ENCODE results near the gene LINC00237. TPM values are rescaled to one million over a fixed set of nuclear protein-coding genes. Genes with fewer than 3 reads are reported as not detected.

Gene LINC00237
- polyA plus RNA-seq, 2 of the 4 experiments (the other 2 are of a cell fraction) = not detected

DNA sequence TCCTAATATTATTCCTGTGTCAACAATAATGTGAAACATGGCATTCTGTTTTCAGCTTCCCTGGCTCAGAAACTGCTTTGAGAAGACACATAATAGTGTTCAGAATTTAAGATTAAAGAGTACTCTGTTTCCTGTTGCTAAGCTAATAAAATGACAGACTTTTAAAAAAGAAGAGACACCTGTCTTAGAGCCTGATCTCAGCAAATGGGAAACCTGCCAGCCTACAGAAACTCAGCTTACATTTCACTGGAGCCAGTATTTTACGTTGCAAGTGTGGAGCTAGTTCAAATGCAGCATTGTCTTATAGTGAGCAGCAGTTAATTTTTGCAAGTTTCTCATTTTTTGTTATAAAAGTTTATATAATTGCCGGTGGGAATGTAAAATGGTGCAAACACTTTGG lies 48.5 kb upstream of the LINC00237 start:
- WGBS (ENCODE audit: missing lambda C conversion rate) = 45% methylated on average over 2 of the region's 2 CpGs
- Histone ChIP-seq H3K4me2 (no peak overlapping the region), H3K4me1 (no peaks in the 10 kb centered on the region), H3K9me3 (no peaks in the 10 kb centered on the region), H3K4me3 (no peak overlapping the region), H3K27ac (no peak overlapping the region)
- ChIA-PET CTCF (interaction anchor here (0.5 to 1.1 kb wide), 2 partner anchors 30 to 75 kb away, joined by 3 to 4 read pairs; no protein-coding TSS in a partner anchor), POLR2A (no interaction called here)
- ATAC-seq = no peak
- FAIRE-seq = no peak
- TF ChIP-seq CHD2 (IDR thresholded peaks at IDR 0.05; ENCODE audit: low read length, partially characterized antibody) (no peak), CHD4 (IDR thresholded peaks at IDR 0.05; ENCODE audit: borderline replicate concordance) (no peak), KDM1A (IDR thresholded peaks at IDR 0.05; ENCODE audit: low read depth) (no peak), EHF (CRISPR knock-in tag; IDR thresholded peaks at IDR 0.05) (no peak)
- no peak for DNase-seq (ENCODE audit: low read depth in 1 of 2, low spot score in 1 of 2)

DNA sequence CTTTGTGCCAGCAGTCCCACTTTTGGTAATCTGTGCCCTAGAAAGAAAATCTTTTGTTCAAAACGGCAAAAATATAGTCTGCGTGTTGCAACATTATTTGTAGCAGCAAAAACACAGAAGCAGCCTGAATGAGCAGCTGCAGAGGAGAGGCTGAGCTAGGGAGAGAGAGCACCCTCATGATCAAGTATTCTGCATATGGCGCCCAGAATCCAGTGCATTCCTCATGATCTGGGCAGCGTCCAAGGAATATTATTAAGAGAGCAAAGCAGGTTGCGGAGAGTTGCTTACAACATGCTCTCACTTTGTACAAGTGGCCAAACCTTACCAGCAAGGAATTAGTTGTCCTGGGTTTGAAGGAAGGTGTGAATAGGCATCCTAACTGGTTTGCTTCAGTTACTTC lies 45.6 kb upstream of the LINC00237 start:
- POLR2A ChIA-PET = no interaction called here

DNA sequence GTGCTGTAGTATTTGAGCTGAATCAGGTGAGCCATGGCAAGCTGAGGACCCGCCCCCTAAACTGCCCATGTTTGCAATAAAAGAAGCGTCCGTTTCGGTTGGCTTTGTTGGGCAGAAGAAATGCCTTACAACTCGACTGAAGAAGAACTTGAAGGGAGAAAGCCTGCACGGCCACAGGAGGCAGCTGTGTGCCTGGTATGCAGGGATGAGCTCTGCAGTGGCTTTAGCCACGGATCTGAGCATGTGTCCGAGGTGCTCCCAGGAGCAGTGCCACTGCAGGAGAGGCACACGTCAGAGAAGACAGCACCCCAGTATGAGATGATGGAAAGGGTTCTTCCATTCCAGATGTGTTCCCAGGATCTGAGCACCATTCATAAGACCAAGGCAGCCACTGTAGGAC lies 43.2 kb upstream of the LINC00237 start:
- FAIRE-seq = no peak
- no peaks in the 10 kb centered on the region for H3K9me3 ChIP-seq
- 0 out of 6 replicates have a peak, but pooled peaks of 1 of the 2 experiments have one; percentile 34 for ATAC-seq
- no peaks in the 10 kb centered on the region for H3K4me1 ChIP-seq
- no peak overlapping the region for H3K4me3 ChIP-seq
- no peak for DNase-seq (ENCODE audit: low read depth in 1 of 2, low spot score in 1 of 2)
- no peak overlapping the region for H3K27ac ChIP-seq
- 72% methylated on average over 9 of the region's 9 CpGs for WGBS (ENCODE audit: missing lambda C conversion rate)
- ChIA-PET CTCF (interaction anchor here (0.9 to 1.2 kb wide), 2 partner anchors 9 to 69 kb away, joined by 3 to 4 read pairs; no protein-coding TSS in a partner anchor), POLR2A (no interaction called here)
- no peak overlapping the region for H3K4me2 ChIP-seq
- TF ChIP-seq CBX2 (IDR thresholded peaks at IDR 0.05; ENCODE audit: borderline replicate concordance, low read depth) = no peak
- no peak for TF ChIP-seq ZC3H11A (IDR thresholded peaks at IDR 0.05)
- TF ChIP-seq, protein P1, sequence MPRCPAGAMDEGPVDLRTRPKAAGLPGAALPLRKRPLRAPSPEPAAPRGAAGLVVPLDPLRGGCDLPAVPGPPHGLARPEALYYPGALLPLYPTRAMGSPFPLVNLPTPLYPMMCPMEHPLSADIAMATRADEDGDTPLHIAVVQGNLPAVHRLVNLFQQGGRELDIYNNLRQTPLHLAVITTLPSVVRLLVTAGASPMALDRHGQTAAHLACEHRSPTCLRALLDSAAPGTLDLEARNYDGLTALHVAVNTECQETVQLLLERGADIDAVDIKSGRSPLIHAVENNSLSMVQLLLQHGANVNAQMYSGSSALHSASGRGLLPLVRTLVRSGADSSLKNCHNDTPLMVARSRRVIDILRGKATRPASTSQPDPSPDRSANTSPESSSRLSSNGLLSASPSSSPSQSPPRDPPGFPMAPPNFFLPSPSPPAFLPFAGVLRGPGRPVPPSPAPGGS (IDR thresholded peaks at IDR 0.05) = no peak
- no peak for TF ChIP-seq NPAS2 (CRISPR knock-in tag; IDR thresholded peaks at IDR 0.05; ENCODE audit: borderline replicate concordance)
- TF ChIP-seq RCOR1 (IDR thresholded peaks at IDR 0.05; ENCODE audit: low read depth, low read length) = no peak
- no peak for TF ChIP-seq RFX5 (IDR thresholded peaks at IDR 0.05)
- TF ChIP-seq RAD21 (conservative IDR thresholded peaks at IDR 0.05 in 1 of 2, IDR thresholded peaks at IDR 0.05 in 1 of 2) = no peak
- TF ChIP-seq MAZ (IDR thresholded peaks at IDR 0.05; ENCODE audit: borderline replicate concordance, low read depth, low read length) = no peak
- TF ChIP-seq CHD4 (IDR thresholded peaks at IDR 0.05; ENCODE audit: borderline replicate concordance) = no peak
- TF ChIP-seq JUN (IDR thresholded peaks at IDR 0.05) = no peak
- TF ChIP-seq, protein P2, sequence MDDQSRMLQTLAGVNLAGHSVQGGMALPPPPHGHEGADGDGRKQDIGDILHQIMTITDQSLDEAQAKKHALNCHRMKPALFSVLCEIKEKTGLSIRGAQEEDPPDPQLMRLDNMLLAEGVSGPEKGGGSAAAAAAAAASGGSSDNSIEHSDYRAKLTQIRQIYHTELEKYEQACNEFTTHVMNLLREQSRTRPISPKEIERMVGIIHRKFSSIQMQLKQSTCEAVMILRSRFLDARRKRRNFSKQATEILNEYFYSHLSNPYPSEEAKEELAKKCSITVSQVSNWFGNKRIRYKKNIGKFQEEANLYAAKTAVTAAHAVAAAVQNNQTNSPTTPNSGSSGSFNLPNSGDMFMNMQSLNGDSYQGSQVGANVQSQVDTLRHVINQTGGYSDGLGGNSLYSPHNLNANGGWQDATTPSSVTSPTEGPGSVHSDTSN (IDR thresholded peaks at IDR 0.05) = no peak
- no peak for TF ChIP-seq HOXA7 (CRISPR knock-in tag; IDR thresholded peaks at IDR 0.05)
- no peak for TF ChIP-seq SREBF2 (IDR thresholded peaks at IDR 0.05)
- no peak for TF ChIP-seq POLR2AphosphoS2 (conservative IDR thresholded peaks at IDR 0.05; ENCODE audit: low read length)
- TF ChIP-seq, protein P3, sequence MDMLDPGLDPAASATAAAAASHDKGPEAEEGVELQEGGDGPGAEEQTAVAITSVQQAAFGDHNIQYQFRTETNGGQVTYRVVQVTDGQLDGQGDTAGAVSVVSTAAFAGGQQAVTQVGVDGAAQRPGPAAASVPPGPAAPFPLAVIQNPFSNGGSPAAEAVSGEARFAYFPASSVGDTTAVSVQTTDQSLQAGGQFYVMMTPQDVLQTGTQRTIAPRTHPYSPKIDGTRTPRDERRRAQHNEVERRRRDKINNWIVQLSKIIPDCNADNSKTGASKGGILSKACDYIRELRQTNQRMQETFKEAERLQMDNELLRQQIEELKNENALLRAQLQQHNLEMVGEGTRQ (IDR thresholded peaks at IDR 0.05) = no peak
- no peak for TF ChIP-seq MAFK (IDR thresholded peaks at IDR 0.05; ENCODE audit: partially characterized antibody)
- TF ChIP-seq TP53 (CRISPR knock-in tag; IDR thresholded peaks at IDR 0.05) = no peak
- TF ChIP-seq, protein P4, sequence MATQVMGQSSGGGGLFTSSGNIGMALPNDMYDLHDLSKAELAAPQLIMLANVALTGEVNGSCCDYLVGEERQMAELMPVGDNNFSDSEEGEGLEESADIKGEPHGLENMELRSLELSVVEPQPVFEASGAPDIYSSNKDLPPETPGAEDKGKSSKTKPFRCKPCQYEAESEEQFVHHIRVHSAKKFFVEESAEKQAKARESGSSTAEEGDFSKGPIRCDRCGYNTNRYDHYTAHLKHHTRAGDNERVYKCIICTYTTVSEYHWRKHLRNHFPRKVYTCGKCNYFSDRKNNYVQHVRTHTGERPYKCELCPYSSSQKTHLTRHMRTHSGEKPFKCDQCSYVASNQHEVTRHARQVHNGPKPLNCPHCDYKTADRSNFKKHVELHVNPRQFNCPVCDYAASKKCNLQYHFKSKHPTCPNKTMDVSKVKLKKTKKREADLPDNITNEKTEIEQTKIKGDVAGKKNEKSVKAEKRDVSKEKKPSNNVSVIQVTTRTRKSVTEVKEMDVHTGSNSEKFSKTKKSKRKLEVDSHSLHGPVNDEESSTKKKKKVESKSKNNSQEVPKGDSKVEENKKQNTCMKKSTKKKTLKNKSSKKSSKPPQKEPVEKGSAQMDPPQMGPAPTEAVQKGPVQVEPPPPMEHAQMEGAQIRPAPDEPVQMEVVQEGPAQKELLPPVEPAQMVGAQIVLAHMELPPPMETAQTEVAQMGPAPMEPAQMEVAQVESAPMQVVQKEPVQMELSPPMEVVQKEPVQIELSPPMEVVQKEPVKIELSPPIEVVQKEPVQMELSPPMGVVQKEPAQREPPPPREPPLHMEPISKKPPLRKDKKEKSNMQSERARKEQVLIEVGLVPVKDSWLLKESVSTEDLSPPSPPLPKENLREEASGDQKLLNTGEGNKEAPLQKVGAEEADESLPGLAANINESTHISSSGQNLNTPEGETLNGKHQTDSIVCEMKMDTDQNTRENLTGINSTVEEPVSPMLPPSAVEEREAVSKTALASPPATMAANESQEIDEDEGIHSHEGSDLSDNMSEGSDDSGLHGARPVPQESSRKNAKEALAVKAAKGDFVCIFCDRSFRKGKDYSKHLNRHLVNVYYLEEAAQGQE (IDR thresholded peaks at IDR 0.05) = no peak
- no peak for TF ChIP-seq CHD2 (IDR thresholded peaks at IDR 0.05; ENCODE audit: low read length, partially characterized antibody)
- no peak for TF ChIP-seq ZNF302 (CRISPR knock-in tag; IDR thresholded peaks at IDR 0.05)

More for the DNA sequence above, 45.6 kb upstream of the LINC00237 start:
- Histone ChIP-seq H3K4me3 (no peak overlapping the region), H3K27ac (no peak overlapping the region), H3K4me1 (no peaks in the 10 kb centered on the region), H3K4me2 (no peak overlapping the region), H3K9me3 (no peaks in the 10 kb centered on the region)
- DNase-seq (ENCODE audit: low read depth in 1 of 2, low spot score in 1 of 2) (no peak), FAIRE-seq (no peak), ATAC-seq (no peak)
- 82% methylated on average over 5 of the region's 5 CpGs for WGBS (ENCODE audit: missing lambda C conversion rate)
- CTCF ChIA-PET = no interaction called here
- TF ChIP-seq RNF2 (IDR thresholded peaks at IDR 0.05; ENCODE audit: borderline replicate concordance, low read depth) (no peak), HEYL (CRISPR knock-in tag; IDR thresholded peaks at IDR 0.05) (no peak), JUNB (IDR thresholded peaks at IDR 0.05) (no peak)

All from A549 (cell line).